Activated CD4-positive, CD25-positive, alpha-beta regulatory T cell treated with anti-CD3 and anti-CD28 coated beads, Interleukin-2, amount 50 U/mL, for 24 hours (primary cell): ENCODE data around the gene HSF4.

Experiments
- ATAC-seq, 2 donors: fragments of 150-1000 bp; cut with Tn5 transposase; one replicate each; pipeline ENCODE4 v1.10.0; 2021; ENCODE audit warnings: mild to moderate bottlenecking in 1 of 2, moderate library complexity in 1 of 2

Gene HSF4

DNA sequence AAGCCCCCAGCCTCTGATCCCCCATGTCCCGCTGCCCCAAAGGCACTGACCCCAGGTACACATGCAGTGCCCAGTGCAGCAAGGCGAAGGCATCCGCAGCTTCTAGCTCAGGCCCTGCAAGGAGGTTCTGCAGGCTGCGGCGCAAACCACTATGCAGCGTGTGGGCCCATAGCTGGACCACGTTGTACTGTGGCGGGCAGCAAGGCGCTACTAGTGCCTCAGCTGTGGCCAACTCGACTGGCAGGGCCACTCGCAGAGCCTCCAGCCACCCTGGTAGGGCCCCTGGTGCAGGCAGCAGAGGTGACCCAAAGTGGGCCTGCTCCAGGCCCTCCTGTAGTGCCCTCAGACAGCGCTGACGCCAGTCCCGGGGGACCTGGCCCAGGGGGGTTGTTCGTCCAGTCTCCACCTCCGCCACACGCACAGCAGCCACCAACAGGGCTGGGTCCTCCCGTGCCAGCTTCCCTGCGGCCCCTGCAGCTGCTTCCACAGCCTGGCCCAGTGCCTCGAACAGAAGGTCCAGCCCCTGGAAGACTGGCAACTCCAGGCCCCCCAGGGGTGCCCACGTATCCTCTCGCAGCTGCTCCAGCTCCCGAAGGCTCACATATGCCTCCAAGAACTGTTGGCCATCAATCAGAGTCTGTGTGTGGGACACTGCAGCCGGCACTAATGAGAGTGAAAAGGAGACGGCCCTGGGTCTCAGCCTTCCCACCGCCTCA, 22.8 kb downstream of the HSF4 start:
- no peak for ATAC-seq

DNA sequence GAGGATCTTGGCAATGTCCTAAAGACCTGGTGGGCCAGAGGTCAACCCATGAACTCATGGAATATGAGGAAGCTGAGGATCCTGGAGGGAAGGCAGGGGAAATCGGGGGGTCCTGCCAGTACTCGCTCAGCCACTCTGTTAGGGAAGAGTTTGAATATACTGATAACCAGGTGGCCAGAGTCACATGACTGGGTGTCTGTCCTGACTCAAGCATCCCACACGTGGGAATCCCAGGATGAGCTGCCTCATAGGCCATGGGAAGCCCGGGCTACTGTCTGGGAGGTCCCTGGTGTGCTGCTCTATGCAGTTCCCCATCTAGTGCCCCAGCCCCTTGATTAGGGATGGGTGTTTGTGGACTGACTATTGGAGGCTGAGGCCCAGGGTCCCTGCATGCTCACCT, 23.8 kb downstream of the HSF4 start:
- ATAC-seq = no peak

DNA sequence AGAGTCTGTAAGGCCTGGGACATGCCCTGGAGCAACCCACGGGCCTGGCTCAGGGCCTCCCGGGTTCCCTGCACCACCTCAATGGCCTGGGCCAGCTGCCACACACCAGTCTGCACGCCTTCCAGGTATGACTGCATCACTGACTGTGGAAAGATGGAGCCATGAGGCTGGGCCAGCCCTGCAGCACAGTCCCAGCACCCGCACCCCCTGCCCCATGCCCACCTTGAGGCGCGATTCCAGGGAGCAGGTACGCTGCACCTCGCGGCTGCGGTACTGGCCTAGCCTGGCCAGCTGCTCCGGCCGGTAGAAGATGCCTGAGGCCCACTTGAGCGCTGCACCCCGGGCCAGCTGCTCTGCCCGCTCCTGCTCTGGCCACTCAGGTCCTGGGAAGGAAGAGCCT, 24.3 kb downstream of the HSF4 start:
- no peak for ATAC-seq

DNA sequence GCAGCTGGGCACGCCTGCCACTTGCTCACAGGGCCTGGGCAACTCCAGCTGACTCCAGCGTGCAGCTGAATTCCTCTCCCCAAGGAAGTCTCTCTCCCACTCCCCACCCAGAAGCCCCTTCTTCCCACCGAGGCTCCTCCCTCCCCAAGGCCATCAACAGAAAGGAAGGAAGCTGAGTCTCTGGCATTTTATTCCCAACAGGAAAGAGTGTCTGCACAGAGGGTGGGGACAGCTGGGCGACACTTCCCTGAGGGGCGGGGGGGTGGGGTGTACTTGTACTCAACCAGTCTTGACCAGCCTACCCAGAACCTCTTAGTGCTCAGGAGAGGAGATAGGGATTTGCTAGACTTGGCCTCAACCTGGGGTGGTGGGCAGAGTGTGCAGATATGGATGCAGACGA, 25.5 kb downstream of the HSF4 start, which contains the start of gene EXOC3L1:
TSS of gene EXOC3L1 (minus strand) at position 96 of the 400 bp plus-strand sequence. CDS start 460 bp downstream, outside the sequence.
- no peak for ATAC-seq

DNA sequence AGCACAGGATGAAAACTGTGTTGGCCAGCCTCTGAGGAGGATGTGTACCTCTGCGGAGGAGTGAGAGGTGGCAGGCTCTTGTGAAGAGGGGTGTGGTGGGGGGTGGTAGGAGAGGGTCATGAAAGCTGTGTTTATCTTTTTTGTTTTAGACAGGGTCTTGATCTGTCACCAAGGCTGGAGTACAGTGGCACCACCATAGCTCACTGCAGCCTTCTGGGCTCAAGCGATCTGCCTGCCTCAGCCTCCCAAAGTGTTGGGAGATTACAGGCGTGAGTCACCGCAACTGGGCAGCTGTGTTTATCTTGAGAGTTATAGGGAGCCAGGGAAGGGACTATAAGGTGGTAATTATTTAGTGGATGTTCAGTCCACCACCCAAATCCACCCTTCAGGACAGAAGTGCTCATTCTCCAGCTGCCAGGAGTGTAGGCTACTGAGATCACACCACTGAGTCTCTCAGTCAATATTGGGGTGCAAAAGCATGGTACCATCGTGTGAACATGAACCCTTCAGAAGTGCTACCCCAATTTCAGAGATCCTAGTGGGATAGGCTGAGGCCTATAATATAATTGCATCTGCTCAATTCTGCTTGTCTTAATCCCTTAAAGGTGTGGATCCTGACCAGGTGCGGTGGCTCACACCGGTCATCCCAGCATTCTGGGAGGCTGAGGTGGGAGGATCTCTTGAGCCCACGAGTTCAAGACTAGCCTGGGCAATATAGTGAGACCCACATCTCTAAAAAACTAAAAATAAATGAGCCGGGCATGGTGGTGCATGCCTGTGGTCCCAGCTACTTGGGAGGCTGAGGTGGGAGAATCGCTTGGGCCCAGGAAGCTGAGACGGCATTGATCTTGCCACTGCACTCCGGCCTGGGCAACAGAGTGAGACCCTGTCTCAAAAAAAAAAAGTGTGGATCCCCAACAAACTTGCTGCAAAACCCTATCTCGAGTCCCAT, 26.2 kb downstream of the HSF4 start:
- no peak for ATAC-seq

DNA sequence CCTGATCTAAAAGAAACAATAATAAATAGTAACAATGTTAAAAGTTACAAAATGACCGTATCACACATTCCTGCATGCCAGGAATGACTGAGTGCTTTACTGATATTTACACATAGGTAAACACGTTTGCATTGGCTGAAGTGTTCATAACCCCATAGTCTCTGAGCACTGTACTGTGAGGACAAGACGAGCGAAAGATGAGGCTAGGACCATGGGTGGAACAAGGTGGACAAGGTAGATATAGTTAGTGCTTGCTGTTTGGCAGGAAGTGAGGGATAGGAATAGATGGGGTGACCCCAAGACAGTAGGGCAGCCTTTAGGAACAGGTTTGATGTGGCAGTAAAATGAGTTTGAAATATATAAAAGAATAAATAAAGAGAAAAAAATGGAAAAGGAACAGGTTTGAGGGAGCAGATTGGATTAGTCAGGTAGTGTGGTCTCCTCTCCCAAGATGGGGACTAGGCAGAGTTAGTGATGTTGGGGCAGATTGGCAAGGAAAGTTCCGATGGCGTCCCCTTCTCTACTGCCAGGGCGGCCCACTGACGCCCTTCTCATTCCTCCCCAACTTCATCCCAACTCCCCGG, 27.0 kb downstream of the HSF4 start:
- no peak for ATAC-seq

DNA sequence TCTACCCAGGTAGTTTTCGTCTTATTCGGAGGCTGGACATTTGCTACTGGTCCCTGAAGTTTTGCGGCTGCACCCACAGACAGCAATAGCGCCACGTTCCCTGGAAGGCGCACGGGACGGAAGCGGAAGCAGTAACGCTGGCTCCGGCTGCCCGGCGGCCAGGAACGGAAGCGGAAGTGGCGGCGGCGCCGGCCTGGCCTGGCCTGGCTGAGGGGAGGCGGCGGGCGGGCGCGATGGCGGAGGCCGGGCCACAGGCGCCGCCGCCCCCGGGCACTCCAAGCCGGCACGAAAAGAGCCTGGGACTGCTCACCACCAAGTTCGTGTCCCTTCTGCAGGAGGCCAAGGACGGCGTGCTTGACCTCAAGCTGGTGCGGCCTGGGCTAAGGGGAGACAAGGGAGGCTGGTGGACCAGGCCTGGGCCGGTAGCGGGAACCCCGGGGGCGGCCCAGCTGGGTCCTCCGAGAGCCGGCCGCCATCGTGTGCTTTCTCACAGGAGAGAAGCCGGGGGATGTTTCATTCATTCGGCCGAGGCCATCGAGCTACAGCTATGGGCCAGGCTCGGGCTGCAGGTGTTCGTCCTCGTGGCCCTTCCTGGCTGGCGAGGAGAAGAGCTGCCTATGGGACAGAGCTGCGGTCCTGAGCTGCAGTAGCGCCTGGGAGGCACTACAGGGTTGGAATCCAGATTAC, 27.6 kb downstream of the HSF4 start, which contains the start of gene E2F4:
TSS of gene E2F4 (plus strand) at position 161 of the 687 bp plus-strand sequence. CDS start at position 234, 73 bp downstream.
- peak; percentile 97 to 99 for ATAC-seq

DNA sequence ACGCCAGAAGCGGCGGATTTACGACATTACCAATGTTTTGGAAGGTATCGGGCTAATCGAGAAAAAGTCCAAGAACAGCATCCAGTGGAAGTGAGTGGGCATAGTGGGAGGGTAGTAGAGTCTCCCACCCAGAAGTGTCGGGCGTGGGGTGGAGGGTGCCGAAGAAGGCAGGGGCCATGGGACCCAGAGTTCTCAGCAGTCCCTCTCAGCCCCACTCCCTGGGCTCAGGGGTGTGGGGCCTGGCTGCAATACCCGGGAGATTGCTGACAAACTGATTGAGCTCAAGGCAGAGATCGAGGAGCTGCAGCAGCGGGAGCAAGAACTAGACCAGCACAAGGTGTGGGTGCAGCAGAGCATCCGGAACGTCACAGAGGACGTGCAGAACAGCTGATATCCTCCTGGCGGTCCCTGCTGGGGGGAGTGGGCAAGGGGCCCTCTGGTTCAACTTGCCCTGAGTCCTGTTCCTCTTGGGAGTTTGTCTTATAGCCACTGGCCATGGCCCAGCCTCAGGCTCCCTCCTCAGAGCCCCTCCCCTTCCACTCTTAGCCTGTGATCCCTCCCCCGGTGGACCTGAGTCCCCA, 28.3 kb downstream of the HSF4 start:
- ATAC-seq = no peak

DNA sequence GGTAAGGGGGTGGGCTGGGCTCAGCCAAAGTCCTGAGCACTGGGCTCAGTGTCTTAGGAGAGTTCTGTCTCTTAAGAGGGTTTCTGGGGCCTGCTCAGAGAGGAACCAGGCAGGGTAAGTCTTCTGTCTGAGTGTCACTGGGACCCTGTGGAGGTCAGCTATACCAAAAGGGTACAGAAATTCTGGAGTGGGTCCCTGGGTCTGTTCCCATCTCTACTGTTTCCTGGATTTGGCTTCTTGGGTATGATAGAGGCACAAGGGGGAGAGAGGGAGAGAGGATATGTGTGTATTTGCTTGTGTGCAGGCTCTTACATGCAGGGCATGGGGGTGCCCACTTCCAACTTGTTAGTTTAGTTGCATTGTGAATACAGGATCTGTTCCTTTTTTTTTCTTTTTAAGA, 29.0 kb downstream of the HSF4 start:
- ATAC-seq = no peak

DNA sequence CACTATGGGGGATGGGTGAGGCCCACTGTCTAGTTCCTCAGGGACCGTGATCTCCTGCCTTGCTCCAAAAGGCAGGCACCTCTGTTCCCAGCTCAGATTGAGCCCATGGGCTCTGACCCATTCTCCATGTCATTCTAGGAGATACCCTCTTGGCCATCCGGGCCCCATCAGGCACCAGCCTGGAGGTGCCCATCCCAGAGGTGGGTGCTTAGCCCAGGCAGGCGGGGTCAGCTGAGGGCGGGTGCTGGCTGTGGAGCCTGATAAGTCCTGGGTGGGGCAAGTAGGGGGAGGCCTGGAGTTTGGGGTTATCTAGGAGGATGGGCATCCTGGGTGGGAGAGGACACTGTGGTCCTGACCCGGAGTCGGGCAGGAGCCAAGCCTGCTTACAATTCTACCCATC, 29.7 kb downstream of the HSF4 start:
- no peak for ATAC-seq

DNA sequence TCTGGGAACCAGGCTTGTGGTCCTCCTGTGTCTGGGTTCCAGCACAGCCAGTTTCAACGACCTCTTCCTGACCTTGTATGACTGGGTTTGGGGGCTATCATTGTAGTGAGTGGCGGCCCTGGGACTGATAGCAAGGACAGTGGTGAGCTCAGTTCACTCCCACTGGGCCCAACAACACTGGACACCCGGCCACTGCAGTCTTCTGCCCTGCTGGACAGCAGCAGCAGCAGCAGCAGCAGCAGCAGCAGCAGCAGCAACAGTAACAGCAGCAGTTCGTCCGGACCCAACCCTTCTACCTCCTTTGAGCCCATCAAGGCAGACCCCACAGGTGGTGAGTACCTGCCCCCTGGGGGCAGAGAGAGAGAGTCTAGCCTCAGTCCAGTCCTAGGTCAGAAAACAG, 31.1 kb downstream of the HSF4 start:
- no peak for ATAC-seq

DNA sequence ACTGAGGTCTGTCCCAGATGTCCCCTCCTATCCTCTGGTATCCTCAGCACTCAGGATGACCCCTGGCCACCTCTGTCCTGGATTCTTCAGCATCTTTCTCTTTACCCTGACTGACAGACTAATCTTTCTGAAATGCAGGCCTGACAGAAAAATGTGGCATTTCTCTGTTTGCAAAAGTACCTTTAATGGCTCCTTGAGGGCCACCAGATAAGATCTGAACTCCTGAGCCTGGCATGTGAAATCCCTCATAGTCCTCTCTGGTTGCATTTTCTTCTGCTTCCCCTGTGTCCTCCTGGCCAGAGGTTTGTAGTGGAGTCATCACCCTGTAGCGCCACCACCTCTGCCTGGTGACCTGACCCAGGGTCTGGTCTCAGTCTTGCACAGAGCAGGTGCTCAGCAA, 32.3 kb downstream of the HSF4 start:
- ATAC-seq = no peak

DNA sequence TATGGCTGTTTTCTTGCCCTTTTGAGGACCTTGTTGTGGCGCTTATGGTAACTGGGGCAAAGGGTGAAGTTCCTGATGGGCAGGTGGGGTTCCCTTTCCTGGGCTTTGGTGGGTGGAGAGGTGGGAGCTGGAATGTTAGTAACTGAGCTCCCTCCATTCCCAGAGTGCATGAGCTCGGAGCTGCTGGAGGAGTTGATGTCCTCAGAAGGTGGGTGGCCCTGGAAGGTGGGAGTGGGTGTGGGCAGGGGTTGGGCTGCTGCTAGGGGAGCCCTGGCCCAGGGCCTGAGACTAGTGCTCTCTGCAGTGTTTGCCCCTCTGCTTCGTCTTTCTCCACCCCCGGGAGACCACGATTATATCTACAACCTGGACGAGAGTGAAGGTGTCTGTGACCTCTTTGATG, 33.2 kb downstream of the HSF4 start:
- ATAC-seq = peak in 1 of 2 donors; percentile 3

DNA sequence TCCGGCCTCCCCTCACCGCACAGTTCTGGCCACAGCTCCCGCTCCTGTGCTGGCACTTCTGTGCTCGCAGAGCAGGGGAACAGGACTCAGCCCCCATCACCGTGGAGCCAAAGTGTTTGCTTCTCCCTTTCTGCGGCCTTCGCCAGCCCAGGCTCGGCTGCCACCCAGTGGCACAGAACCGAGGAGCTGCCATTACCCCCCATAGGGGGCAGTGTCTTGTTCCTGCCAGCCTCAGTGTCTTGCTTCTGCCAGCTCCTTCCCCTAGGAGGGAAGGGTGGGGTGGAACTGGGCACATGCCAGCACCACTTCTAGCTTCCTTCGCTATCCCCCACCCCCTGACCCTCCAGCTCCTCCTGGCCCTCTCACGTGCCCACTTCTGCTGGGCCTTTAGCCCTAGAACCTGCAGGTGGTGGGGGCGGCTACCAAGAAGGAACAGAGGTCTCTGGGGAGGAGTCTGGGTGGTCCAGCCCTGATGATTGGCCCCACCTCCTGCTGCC, 33.7 kb downstream of the HSF4 start:
- peak; percentile 48 to 58 for ATAC-seq

DNA sequence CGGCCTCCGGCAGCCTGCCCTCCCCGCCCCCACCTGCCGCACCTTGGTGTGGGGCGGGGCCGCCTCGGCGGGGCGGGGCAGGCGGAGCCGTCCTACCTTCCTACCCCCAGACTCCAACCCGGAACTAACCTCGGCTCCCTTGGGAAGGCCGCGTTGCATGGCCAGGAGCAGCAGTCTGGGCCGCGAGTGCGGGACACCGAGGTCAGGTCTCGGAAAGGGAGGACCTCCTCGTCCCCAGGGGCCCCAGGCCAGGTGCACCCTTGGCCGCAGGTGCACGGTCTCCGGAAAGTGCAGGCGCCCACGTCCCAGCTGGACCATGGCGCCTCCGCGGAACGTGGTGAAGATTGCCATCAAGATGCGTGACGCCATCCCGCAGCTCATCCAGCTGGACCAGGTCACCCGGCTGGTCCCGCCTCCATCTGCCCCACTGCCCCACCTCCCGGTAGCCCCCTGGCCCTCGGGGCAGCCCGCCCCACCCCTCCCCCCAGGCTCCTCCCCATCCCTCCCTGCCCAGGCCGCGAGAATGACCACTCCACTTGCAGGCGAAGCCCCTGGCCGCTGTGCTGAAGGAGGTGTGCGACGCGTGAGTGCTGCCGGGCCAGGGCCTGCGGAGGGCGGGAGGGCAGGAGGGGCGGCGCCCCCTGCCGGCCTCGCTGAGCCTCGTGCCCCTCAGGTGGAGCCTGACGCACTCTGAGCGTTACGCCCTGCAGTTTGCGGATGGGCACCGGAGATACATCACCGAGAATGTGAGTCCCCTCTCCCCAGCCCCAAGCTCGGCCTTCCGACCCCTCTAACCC, 34.7 kb downstream of the HSF4 start, which contains the start of gene ELMO3:
TSS of gene ELMO3 (plus strand) at position 121 of the 797 bp plus-strand sequence. CDS start at position 317, 196 bp downstream.
- ATAC-seq = no peak

DNA sequence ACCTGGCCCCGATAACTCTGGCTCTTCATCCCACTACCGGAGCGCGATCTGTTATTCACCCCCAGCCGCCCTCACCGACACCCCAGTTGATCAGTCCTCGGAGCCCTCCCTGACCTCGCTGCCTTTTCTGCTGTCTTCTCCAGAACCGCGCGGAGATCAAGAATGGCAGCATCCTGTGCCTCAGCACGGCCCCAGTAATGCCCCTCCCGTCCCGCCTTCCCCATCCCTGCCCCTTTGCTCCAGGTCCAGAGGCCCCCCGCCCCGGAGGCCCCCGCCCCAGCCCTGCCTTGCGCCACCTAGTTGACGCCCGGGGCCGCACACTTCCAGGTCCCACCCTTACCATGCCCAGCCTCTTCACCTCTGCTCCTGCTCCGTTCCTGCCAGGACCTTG, 35.3 kb downstream of the HSF4 start:
- no peak for ATAC-seq

DNA sequence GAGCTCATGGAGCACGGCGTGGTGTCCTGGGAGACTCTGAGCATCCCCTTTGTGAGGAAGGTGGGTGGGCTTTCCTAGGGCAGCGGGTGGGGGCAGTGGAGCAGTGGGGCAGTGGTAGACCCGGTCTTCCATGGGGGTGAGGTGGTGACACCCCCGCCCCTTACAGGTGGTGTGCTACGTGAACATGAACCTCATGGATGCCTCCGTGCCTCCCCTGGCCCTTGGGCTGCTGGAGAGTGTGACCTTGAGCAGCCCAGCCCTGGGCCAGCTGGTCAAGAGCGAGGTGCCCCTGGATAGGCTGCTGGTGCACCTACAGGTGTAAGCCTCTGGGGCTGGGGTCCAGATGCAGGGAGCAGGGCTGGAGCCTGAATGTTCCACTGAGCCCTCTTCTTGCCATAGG, 35.9 kb downstream of the HSF4 start:
- ATAC-seq = no peak

DNA sequence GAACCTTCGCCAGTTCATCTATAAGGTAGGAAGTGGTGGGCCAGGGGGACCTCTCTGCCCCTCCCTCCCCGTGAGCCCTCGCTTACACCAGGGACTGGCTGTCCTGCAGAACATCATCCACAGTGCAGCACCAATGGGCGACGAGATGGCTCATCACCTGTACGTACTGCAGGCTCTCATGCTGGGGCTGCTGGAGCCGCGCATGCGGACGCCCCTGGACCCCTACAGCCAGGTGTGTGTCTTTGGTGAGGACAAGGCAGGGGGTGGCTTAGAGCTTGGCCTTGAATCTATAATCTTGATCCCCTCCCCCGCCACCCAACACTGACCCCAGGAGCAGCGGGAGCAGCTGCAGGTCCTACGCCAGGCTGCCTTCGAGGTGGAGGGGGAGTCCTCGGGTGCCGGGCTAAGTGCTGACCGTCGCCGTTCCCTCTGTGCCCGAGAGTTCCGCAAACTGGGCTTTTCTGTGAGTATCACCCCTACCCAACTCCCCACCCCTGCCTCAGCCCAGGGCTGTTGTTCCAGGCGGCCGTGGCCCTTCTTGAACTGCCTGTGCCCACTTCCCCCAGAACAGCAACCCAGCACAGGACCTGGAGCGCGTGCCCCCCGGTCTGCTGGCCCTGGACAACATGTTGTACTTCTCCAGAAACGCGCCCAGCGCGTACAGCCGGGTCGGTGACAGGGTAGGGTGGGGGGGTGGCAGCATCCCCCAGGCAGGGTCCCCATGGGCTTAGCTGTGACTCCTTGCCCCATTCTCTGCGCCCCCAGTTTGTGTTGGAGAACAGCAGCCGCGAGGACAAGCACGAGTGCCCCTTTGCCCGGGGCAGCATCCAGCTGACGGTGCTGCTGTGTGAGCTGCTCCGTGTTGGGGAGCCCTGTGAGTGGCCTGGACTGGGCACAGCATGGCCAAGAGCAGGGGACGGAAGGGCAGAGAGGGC, 37.1 kb downstream of the HSF4 start:
- no peak for ATAC-seq

DNA sequence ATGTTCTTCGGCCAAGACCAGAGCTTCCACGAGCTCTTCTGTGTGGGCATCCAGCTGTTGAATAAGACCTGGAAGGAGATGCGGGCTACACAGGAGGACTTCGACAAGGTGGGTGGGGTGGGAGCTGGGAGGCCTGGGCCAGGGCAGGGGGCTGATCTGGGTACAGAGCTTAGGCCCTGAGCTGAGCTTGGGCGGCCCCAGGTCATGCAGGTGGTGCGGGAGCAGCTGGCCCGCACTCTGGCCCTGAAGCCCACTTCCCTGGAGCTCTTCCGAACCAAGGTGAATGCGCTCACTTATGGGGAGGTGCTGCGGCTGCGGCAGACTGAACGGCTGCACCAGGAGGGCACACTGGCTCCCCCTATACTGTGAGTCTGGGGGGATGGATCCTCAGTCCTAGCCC, 37.9 kb downstream of the HSF4 start:
- no peak for ATAC-seq

DNA sequence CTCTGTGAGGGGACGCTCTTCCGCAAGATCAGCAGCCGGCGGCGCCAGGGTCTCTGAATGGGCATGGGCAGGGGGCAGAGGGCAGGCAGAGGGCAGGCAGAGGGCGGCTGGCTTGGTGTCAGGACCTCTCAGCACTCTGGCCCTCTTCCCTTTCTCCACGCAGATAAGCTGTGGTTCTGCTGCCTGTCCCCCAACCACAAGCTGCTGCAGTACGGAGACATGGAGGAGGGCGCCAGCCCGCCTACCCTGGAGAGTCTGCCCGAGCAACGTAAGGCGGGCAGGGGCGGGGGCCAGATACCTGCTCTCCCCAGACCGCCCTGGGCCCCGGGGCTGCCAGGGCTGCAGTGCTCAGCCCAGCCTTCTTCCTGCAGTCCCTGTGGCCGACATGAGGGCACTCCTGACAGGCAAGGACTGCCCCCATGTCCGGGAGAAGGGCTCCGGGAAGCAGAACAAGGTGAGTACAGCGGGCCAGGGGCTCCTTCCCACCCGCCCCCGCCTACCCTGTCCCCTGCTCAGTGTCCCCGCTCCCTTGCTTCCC, 38.5 kb downstream of the HSF4 start:
- ATAC-seq = no peak
